Smooth muscle cell of the pulmonary artery (primary cell): ENCODE data around the gene SLC34A3. TPM values are rescaled to one million over a fixed set of nuclear protein-coding genes. Genes with fewer than 3 reads are reported as not detected.

Experiments used
- total RNA-seq: library from RNA; depleted of rRNA; stranded (reverse); fragments of >200 nt; gene quantifications from 2 replicates; pipeline ENCODE4 v1.2.3, GENCODE V29; 2014

SLC34A3 gene
- total RNA-seq, 1 donor from 2014 or later: not detected

Other genes starting within 250 kb of the SLC34A3 start
- 0.50 and 1.1 TPM in 2 replicates for gene LCNL1, start 247.9 kb upstream of the SLC34A3 start, total RNA-seq
- gene PAXX, start 238.5 kb upstream of the SLC34A3 start, total RNA-seq: 8.0 and 11.2 TPM in 2 replicates
- 2.0 and 2.9 TPM in 2 replicates for gene CLIC3, start 234.3 kb upstream of the SLC34A3 start, total RNA-seq
- gene ABCA2, start 202.7 kb upstream of the SLC34A3 start, total RNA-seq: 81.1 and 129 TPM in 2 replicates
- not detected in 2 replicates for gene FUT7, start 198.8 kb upstream of the SLC34A3 start, total RNA-seq
- 21.6 and 66.1 TPM in 2 replicates for gene NPDC1, start 184.7 kb upstream of the SLC34A3 start, total RNA-seq
- gene ENTPD2, start 176.8 kb upstream of the SLC34A3 start, total RNA-seq: not detected in 2 replicates
- 2.7 and 3.7 TPM in 2 replicates for gene SAPCD2, start 160.3 kb upstream of the SLC34A3 start, total RNA-seq
- 20.3 and 38.3 TPM in 2 replicates for gene UAP1L1, start 153.4 kb upstream of the SLC34A3 start, total RNA-seq
- gene MAN1B1, start 143.9 kb upstream of the SLC34A3 start, total RNA-seq: 153 and 203 TPM in 2 replicates
- 82.9 and 145 TPM in 2 replicates for gene DPP7, start 116.2 kb upstream of the SLC34A3 start, total RNA-seq
- 0.10 TPM in 1 of 2 replicates, not detected in the other for gene GRIN1, start 91.7 kb upstream of the SLC34A3 start, total RNA-seq
- not detected in 2 replicates for gene LRRC26, start 60.9 kb upstream of the SLC34A3 start, total RNA-seq
- gene TMEM210, start 58.8 kb upstream of the SLC34A3 start, total RNA-seq: not detected in 2 replicates
- 24.6 and 33.7 TPM in 2 replicates for gene ANAPC2, start 42.3 kb upstream of the SLC34A3 start, total RNA-seq
- gene SSNA1, start 42.2 kb upstream of the SLC34A3 start, total RNA-seq: 42.6 and 53.3 TPM in 2 replicates
- gene TPRN, start 30.2 kb upstream of the SLC34A3 start, total RNA-seq: 6.1 and 9.5 TPM in 2 replicates
- 36.8 and 39.2 TPM in 2 replicates for gene TMEM203, start 25.3 kb upstream of the SLC34A3 start, total RNA-seq
- 4.5 and 6.3 TPM in 2 replicates for gene NDOR1, start 25.2 kb upstream of the SLC34A3 start, total RNA-seq
- 1.2 and 2.8 TPM in 2 replicates for gene RNF208, start 8.7 kb upstream of the SLC34A3 start, total RNA-seq
- 0.33 and 0.66 TPM in 2 replicates for gene CYSRT1, start 5.7 kb upstream of the SLC34A3 start, total RNA-seq
- gene RNF224, start 3.4 kb upstream of the SLC34A3 start, total RNA-seq: 0.07 TPM in 1 of 2 replicates, not detected in the other
- 145 and 163 TPM in 2 replicates for gene TUBB4B, start 10.4 kb downstream of the SLC34A3 start, total RNA-seq
- not detected in 2 replicates for gene STPG3, start 20.4 kb downstream of the SLC34A3 start, total RNA-seq
- 59.5 and 64.4 TPM in 2 replicates for gene NELFB, start 24.4 kb downstream of the SLC34A3 start, total RNA-seq
- 19.7 and 47.4 TPM in 2 replicates for gene TOR4A, start 46.8 kb downstream of the SLC34A3 start, total RNA-seq
- 0.13 and 0.20 TPM in 2 replicates for gene NRARP, start 71.4 kb downstream of the SLC34A3 start, total RNA-seq
- gene EXD3, start 192.3 kb downstream of the SLC34A3 start, total RNA-seq: 11.5 and 14.7 TPM in 2 replicates
- 0.36 and 0.46 TPM in 2 replicates for gene NOXA1, start 192.5 kb downstream of the SLC34A3 start, total RNA-seq
- gene ENTPD8, start 210.5 kb downstream of the SLC34A3 start, total RNA-seq: not detected in 2 replicates
- 20.3 and 36.7 TPM in 2 replicates for gene NSMF, start 228.4 kb downstream of the SLC34A3 start, total RNA-seq